Upper lobe of right lung (tissue), 1 donor: Measurements from ENCODE around the gene CD300H. TPM values are rescaled to one million over a fixed set of nuclear protein-coding genes. Genes with fewer than 3 reads are reported as not detected.

Experiments used
- ATAC-seq: fragments of 200-7000 bp; cut with Tn5 transposase; one replicate; pipeline ENCODE4 v1.9.1; 2020; ENCODE audit warnings: mild to moderate bottlenecking, moderate library complexity
- DNase-seq: peaks from one replicate; pipeline ENCODE4 v3.0.0-alpha.2; 2020
- H3K27ac ChIP-seq: fragments of 200-600 bp; one replicate; pipeline ENCODE4 v1.8.0; 2022
- H3K27me3 ChIP-seq: fragments of 200-600 bp; one replicate; pipeline ENCODE4 v1.8.0; 2022; ENCODE audit warnings: mild to moderate bottlenecking
- H3K36me3 ChIP-seq: fragments of 200-600 bp; one replicate; pipeline ENCODE4 v1.8.0; 2022
- H3K4me1 ChIP-seq: fragments of 200-600 bp; one replicate; pipeline ENCODE4 v1.8.0; 2022
- H3K4me3 ChIP-seq: fragments of 200-600 bp; one replicate; pipeline ENCODE4 v1.8.0; 2022; ENCODE audit warnings: mild to moderate bottlenecking
- H3K9me3 ChIP-seq: fragments of 200-600 bp; one replicate; pipeline ENCODE4 v1.8.0; 2022
- CTCF ChIP-seq: fragments of 200-600 bp; IDR thresholded peaks from one replicate; pipeline ENCODE4 v1.8.0; 2022; ENCODE audit warnings: antibody characterized with exemption
- intact Hi-C: fragments of 100-400 bp; cut with DNase I; formaldehyde crosslinking; loops from one replicate; pipeline ENCODE4 v1.11.0; 2022
- total RNA-seq: library from RNA; stranded (reverse); fragmentation: NEBNext Ultra II Directional; extraction: Animal tissue kit (Norgen Biotek cat#: 25700); gene quantifications from one replicate; pipeline ENCODE4 v1.2.1, GENCODE V29; 2021
- donor health status: DM: no; HTN: yes; CAD: no; lungs with severe emphysema.

The CD300H gene
- total RNA-seq, 1 donor from 2014 or later, result not detected

GRCh38 chr17:74601944-74602572 lies 34.7 kb upstream of the CD300H start:
- intact Hi-C loops, result no loop called here
- peak; percentile 55 for ATAC-seq

GRCh38 chr17:74599448-74599939 lies 32.2 kb upstream of the CD300H start:
- ATAC-seq (peak; percentile 68), DNase-seq (no peak)
- H3K36me3 ChIP-seq, result no peaks in the 10 kb centered on the region
- H3K4me3 ChIP-seq, result no peak overlapping the region
- H3K27me3 ChIP-seq, result no peaks in the 10 kb centered on the region
- no peaks in the 10 kb centered on the region for H3K4me1 ChIP-seq
- H3K27ac ChIP-seq, result no peak overlapping the region
- intact Hi-C loops, result no loop called here
- no peak for TF ChIP-seq CTCF
- H3K9me3 ChIP-seq, result no peaks in the 10 kb centered on the region

More at GRCh38 chr17:74601944-74602572, 34.7 kb upstream of the CD300H start:
- H3K9me3 ChIP-seq, result no peaks in the 10 kb centered on the region
- DNase-seq, result no peak
- no peak overlapping the region for H3K4me3 ChIP-seq
- H3K36me3 ChIP-seq, result no peaks in the 10 kb centered on the region
- no peaks in the 10 kb centered on the region for H3K4me1 ChIP-seq
- TF ChIP-seq CTCF, result peak; percentile 65
- no peaks in the 10 kb centered on the region for H3K27me3 ChIP-seq
- no peak overlapping the region for H3K27ac ChIP-seq

GRCh38 chr17:74599023-74599399 lies 31.7 kb upstream of the CD300H start:
- H3K4me3 ChIP-seq, result no peak overlapping the region
- no peaks in the 10 kb centered on the region for H3K9me3 ChIP-seq
- no peak overlapping the region for H3K27ac ChIP-seq
- H3K4me1 ChIP-seq, result no peaks in the 10 kb centered on the region
- ATAC-seq, result no peak
- no peaks in the 10 kb centered on the region for H3K36me3 ChIP-seq
- no peak for TF ChIP-seq CTCF
- DNase-seq, result no peak
- intact Hi-C loops, result no loop called here
- no peaks in the 10 kb centered on the region for H3K27me3 ChIP-seq

- no peak for ATAC-seq
These were observed 31.2 kb upstream of the CD300H start for GRCh38 chr17:74598346-74599022.

GRCh38 chr17:74597069-74597790 lies 29.9 kb upstream of the CD300H start:
- Histone ChIP-seq H3K27me3 (peaks cover 4% of the 10 kb centered on the region), H3K4me3 (no peak overlapping the region), H3K4me1 (no peaks in the 10 kb centered on the region), H3K9me3 (no peaks in the 10 kb centered on the region), H3K27ac (no peak overlapping the region), H3K36me3 (no peaks in the 10 kb centered on the region)
- TF ChIP-seq CTCF, result no peak
- ATAC-seq (no peak), DNase-seq (no peak)
- intact Hi-C loops, result no loop called here

More at GRCh38 chr17:74598346-74599022, 31.2 kb upstream of the CD300H start:
- H3K36me3 ChIP-seq, result no peaks in the 10 kb centered on the region
- H3K4me3 ChIP-seq, result no peak overlapping the region
- no peaks in the 10 kb centered on the region for H3K9me3 ChIP-seq
- no peaks in the 10 kb centered on the region for H3K4me1 ChIP-seq
- no peak overlapping the region for H3K27ac ChIP-seq
- H3K27me3 ChIP-seq, result no peaks in the 10 kb centered on the region
- intact Hi-C loops, result no loop called here
- no peak for TF ChIP-seq CTCF
- DNase-seq, result no peak
